HEK293 (cell line): ENCODE results near the gene KIFAP3.

Experiments
- CTCF ChIA-PET: fragments of 350-600 bp; formaldehyde crosslinking; extraction: SDS; loops from one replicate; lab custom pipeline; 2021; ENCODE audit warnings: antibody characterized with exemption; lab: Yijun Ruan, JAX
- POLR2A ChIA-PET: fragments of 300-600 bp; formaldehyde crosslinking; extraction: SDS; loops from one replicate; lab custom pipeline; 2020; ENCODE audit warnings: antibody characterized with exemption, inconsistent platforms; lab: Yijun Ruan, JAX
- H3K27ac ChIP-seq: fragments of 200-500 bp; sonication (Bioruptor generic); 2 replicates; pipeline ENCODE4 v1.5.1; 2014; ENCODE audit warnings: low read depth, low read length, control low read depth, inconsistent platforms; ENCODE audit errors: extremely low read depth
- H3K36me3 ChIP-seq, 2 experiments: fragments of 200-500 bp in 1 of 2; sonication (Bioruptor generic) in 1 of 2; 1 replicate in 1 of 2; 2 replicates in 1 of 2; pipeline ENCODE4 v1.5.1; 2014 to 2017; ENCODE audit warnings: inconsistent platforms in 2 of 2, low read length in 2 of 2; ENCODE audit not compliant: control insufficient read depth in 2 of 2, insufficient read depth in 1 of 2
- H3K4me1 ChIP-seq: fragments of 200-500 bp; sonication (Bioruptor generic); 2 replicates; pipeline ENCODE4 v1.5.1; 2014; ENCODE audit warnings: mild to moderate bottlenecking, low read length, inconsistent platforms; ENCODE audit not compliant: control insufficient read depth, insufficient read depth
- H3K4me3 ChIP-seq: 2 replicates; pipeline ENCODE4 v1.5.1; 2011; ENCODE audit warnings: low read depth, mild to moderate bottlenecking, control low read depth, low read length, moderate library complexity
- H3K9me3 ChIP-seq: fragments of 200-500 bp; sonication (Bioruptor generic); 2 replicates; pipeline ENCODE4 v1.5.1; 2014; ENCODE audit warnings: low read depth, low read length, inconsistent platforms; ENCODE audit not compliant: control insufficient read depth, insufficient read depth
- PRDM4 ChIP-seq: fragments of 450-650 bp; formaldehyde crosslinking; IDR thresholded peaks from 2 replicates; pipeline ENCODE4 v1.5.1; 2017; ENCODE audit warnings: missing biosample characterization, missing genetic modification characterization
- SCRT1 ChIP-seq: fragments of 450-650 bp; formaldehyde crosslinking; IDR thresholded peaks from 2 replicates; pipeline ENCODE4 v1.5.1; 2016; ENCODE audit warnings: missing biosample characterization, missing genetic modification characterization, borderline replicate concordance
- SCRT2 ChIP-seq: fragments of 450-650 bp; formaldehyde crosslinking; IDR thresholded peaks from 2 replicates; pipeline ENCODE4 v1.5.1; 2016; ENCODE audit warnings: missing biosample characterization, missing genetic modification characterization
- SETDB1 ChIP-seq: IDR thresholded peaks from one replicate; pipeline ENCODE4 v1.6.1; 2017; ENCODE audit warnings: mild to moderate bottlenecking, low read length, moderate library complexity, mixed read lengths; ENCODE audit not compliant: insufficient read length
- TRIM28 ChIP-seq: IDR thresholded peaks from 2 replicates; pipeline ENCODE4 v1.6.1; 2011; ENCODE audit warnings: low read length, control low read depth, borderline replicate concordance
- WT1 ChIP-seq: fragments of 450-650 bp; formaldehyde crosslinking; IDR thresholded peaks from 2 replicates; pipeline ENCODE4 v1.5.1; 2016; ENCODE audit warnings: missing biosample characterization, missing genetic modification characterization
- YY1 ChIP-seq: fragments of 450-650 bp; formaldehyde crosslinking; IDR thresholded peaks from 2 replicates; pipeline ENCODE4 v1.5.1; 2018; ENCODE audit warnings: missing biosample characterization, missing genetic modification characterization
- ZBTB6 ChIP-seq: fragments of 450-650 bp; formaldehyde crosslinking; IDR thresholded peaks from 2 replicates; pipeline ENCODE4 v1.5.1; 2017; ENCODE audit warnings: missing biosample characterization, missing genetic modification characterization
- ZFP3 ChIP-seq: fragments of 450-650 bp; formaldehyde crosslinking; IDR thresholded peaks from 2 replicates; pipeline ENCODE4 v1.5.1; 2016; ENCODE audit warnings: low read depth, missing biosample characterization, missing genetic modification characterization
- ZFP69B ChIP-seq: fragments of 450-650 bp; formaldehyde crosslinking; IDR thresholded peaks from 2 replicates; pipeline ENCODE4 v1.5.1; 2016; ENCODE audit warnings: missing biosample characterization, missing genetic modification characterization
- ZNF146 ChIP-seq: fragments of 450-650 bp; formaldehyde crosslinking; IDR thresholded peaks from 2 replicates; pipeline ENCODE4 v1.5.1; 2016; ENCODE audit warnings: missing biosample characterization, missing genetic modification characterization
- ZNF16 ChIP-seq: fragments of 450-650 bp; formaldehyde crosslinking; IDR thresholded peaks from 2 replicates; pipeline ENCODE4 v1.5.1; 2016; ENCODE audit warnings: low read depth, missing biosample characterization, missing genetic modification characterization
- ZNF404 ChIP-seq: fragments of 450-650 bp; formaldehyde crosslinking; IDR thresholded peaks from 2 replicates; pipeline ENCODE4 v1.5.1; 2017; ENCODE audit warnings: missing biosample characterization, missing genetic modification characterization
- ZNF521 ChIP-seq: fragments of 450-650 bp; formaldehyde crosslinking; IDR thresholded peaks from 2 replicates; pipeline ENCODE4 v1.5.1; 2017; ENCODE audit warnings: missing biosample characterization, mild to moderate bottlenecking, missing genetic modification characterization
- ZNF626 ChIP-seq: fragments of 450-650 bp; sonication (Bioruptor Pico); formaldehyde crosslinking; IDR thresholded peaks from 2 replicates; pipeline ENCODE4 v1.5.1; 2018; ENCODE audit warnings: missing biosample characterization, missing genetic modification characterization, inconsistent platforms
- ZNF629 ChIP-seq: fragments of 450-650 bp; formaldehyde crosslinking; IDR thresholded peaks from 2 replicates; pipeline ENCODE4 v1.5.1; 2017; ENCODE audit warnings: missing biosample characterization, missing genetic modification characterization
- ZNF654 ChIP-seq: fragments of 450-650 bp; formaldehyde crosslinking; IDR thresholded peaks from 2 replicates; pipeline ENCODE4 v1.5.1; 2016; ENCODE audit warnings: low read depth, missing biosample characterization, missing genetic modification characterization
- ZNF785 ChIP-seq: fragments of 450-650 bp; formaldehyde crosslinking; IDR thresholded peaks from 2 replicates; pipeline ENCODE4 v1.5.1; 2016; ENCODE audit warnings: missing biosample characterization, missing genetic modification characterization
- ZSCAN23 ChIP-seq: fragments of 450-650 bp; formaldehyde crosslinking; IDR thresholded peaks from 2 replicates; pipeline ENCODE4 v1.5.1; 2016; ENCODE audit warnings: missing biosample characterization, missing genetic modification characterization

KIFAP3 gene

GRCh38 chr1:170032531-170033280 is 41.8 kb downstream of the KIFAP3 start (continued):
- TF ChIP-seq SCRT1 (tag by site-specific recombination): no peak
- TF ChIP-seq PRDM4 (tag by site-specific recombination): no peak
- TF ChIP-seq ZNF16: no peak
- no peak for TF ChIP-seq ZFP69B (tag by site-specific recombination)
- no peak for TF ChIP-seq YY1 (tag by site-specific recombination)
- no peak for TF ChIP-seq ZNF785 (tag by site-specific recombination)
- no peak for TF ChIP-seq ZFP3 (tag by site-specific recombination)
- no peak for TF ChIP-seq ZNF654 (tag by site-specific recombination)

GRCh38 chr1:170030212-170030611 is 44.3 kb downstream of the KIFAP3 start:
- CTCF ChIA-PET: no interaction called here
- POLR2A ChIA-PET: no interaction called here
- H3K9me3 ChIP-seq: no peaks in the 10 kb centered on the region; the same call in 1 of the 2 replicates
- no peaks in the 10 kb centered on the region for H3K4me1 ChIP-seq
- no peak overlapping the region for H3K27ac ChIP-seq
- H3K4me3 ChIP-seq: no peak overlapping the region
- H3K36me3 ChIP-seq: no peaks in the 10 kb centered on the region
- no peak for TF ChIP-seq ZNF629 (tag by site-specific recombination)
- no peak for TF ChIP-seq TRIM28
- TF ChIP-seq SCRT2 (tag by site-specific recombination): 0 out of 2 replicates have a peak, but pooled peaks have one; percentile 21
- TF ChIP-seq ZNF521 (tag by site-specific recombination): no peak
- no peak for TF ChIP-seq ZNF404 (tag by site-specific recombination)
- no peak for TF ChIP-seq ZNF146
- no peak for TF ChIP-seq ZBTB6 (tag by site-specific recombination)
- TF ChIP-seq WT1 (tag by site-specific recombination): no peak

GRCh38 chr1:170027760-170028159 is 46.7 kb downstream of the KIFAP3 start:
- ChIA-PET POLR2A (interaction anchor here (0.6 kb wide), 1 partner anchor 503 kb away, joined by 5 read pairs; no protein-coding TSS in a partner anchor), CTCF (interaction anchor here (0.6 kb wide), 1 partner anchor 61 kb away, joined by 5 read pairs; no protein-coding TSS in a partner anchor)
- Histone ChIP-seq H3K36me3 (no peaks in the 10 kb centered on the region), H3K4me1 (no peaks in the 10 kb centered on the region)
- TF ChIP-seq SETDB1 (peak; percentile 58), ZNF626 (tag by site-specific recombination) (0 out of 2 replicates have a peak, but pooled peaks have one; percentile 13), ZSCAN23 (tag by site-specific recombination) (no peak)
- TF ChIP-seq, all 188 proteins: peak for 2
- Histone ChIP-seq H3K27ac (no peak overlapping the region), H3K4me3 (no peak overlapping the region), H3K9me3 (no peaks in the 10 kb centered on the region; the same call in 1 of the 2 replicates)
